ENCODE measurements around the gene FBXW7.

Gene FBXW7

DNA sequence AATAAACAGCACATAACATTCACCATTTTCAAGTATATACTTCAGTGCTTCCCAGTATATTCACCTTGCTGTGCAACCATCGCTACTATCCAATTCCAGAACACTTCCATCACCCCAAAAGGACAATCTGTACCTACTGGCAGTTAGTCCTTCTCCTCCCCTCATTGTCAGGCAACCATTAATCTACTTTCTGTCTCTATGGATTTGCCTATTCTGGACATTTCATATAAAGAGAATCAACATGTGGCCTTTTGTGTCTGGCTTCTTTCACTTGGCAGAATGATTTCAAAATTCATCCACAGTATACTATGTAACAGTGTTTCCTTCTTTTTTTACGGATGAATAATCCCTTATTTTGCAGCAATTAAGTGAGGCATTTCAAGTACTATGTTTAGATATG, 189.4 kb downstream of the FBXW7 start:
- DNase-seq: no peak
- peaks cover 12% of the 10 kb centered on the region for H3K36me3 ChIP-seq
- H3K9me3 ChIP-seq: no peaks in the 10 kb centered on the region
- H3K4me1 ChIP-seq: no peaks in the 10 kb centered on the region; the same call in 1 of the 2 replicates
- TF ChIP-seq, protein P1, sequence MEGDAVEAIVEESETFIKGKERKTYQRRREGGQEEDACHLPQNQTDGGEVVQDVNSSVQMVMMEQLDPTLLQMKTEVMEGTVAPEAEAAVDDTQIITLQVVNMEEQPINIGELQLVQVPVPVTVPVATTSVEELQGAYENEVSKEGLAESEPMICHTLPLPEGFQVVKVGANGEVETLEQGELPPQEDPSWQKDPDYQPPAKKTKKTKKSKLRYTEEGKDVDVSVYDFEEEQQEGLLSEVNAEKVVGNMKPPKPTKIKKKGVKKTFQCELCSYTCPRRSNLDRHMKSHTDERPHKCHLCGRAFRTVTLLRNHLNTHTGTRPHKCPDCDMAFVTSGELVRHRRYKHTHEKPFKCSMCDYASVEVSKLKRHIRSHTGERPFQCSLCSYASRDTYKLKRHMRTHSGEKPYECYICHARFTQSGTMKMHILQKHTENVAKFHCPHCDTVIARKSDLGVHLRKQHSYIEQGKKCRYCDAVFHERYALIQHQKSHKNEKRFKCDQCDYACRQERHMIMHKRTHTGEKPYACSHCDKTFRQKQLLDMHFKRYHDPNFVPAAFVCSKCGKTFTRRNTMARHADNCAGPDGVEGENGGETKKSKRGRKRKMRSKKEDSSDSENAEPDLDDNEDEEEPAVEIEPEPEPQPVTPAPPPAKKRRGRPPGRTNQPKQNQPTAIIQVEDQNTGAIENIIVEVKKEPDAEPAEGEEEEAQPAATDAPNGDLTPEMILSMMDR (IDR thresholded peaks at IDR 0.05; ENCODE audit: low read depth, low read length): no peak
- no peaks in the 10 kb centered on the region for H3K27me3 ChIP-seq
- H3K4me3 ChIP-seq (ENCODE audit: low read depth, low read length): no peak overlapping the region

DNA sequence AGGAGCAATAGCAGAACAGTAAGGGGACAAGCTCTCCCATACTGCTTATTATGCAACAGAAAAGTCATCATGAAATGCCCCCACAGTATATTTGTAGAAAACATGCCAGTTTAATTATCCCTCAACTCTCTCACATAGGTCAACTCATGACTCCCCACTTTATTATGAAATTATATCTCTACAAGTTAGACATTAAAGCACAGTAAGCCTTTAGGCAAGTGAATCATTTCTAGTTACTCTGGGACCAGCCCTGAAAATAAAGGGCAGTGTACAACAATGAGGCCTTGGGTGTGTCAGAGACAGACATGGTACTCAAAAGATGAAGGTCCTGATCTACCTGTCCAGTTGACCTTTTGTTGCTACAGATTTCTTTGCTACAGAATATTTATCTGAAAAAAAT, 191.9 kb downstream of the FBXW7 start:
- H3K9me3 ChIP-seq: no peaks in the 10 kb centered on the region

DNA sequence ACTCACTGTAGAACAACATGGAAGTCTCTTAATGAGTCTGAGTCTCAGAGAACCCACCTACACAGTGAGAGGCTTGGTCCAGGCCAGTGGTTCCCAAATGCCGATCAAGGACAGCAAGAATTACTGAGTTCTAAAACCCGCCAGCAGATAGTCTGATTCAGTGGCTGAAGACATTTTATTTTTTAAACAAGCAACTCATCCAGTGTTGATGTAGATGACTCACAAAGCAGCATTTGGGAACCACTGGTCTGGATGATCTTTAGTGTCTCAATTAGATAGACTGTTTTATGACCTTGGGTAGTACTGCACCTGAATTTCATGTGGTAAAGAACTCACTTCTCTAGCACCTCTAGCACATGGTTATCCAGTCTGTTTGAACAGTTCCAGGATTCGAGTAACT, 193.6 kb downstream of the FBXW7 start:
- H3K36me3 ChIP-seq: peaks cover 12% of the 10 kb centered on the region
- no peak for DNase-seq
- H3K27me3 ChIP-seq: no peaks in the 10 kb centered on the region
- no peaks in the 10 kb centered on the region for H3K9me3 ChIP-seq
- no peak overlapping the region for H3K4me3 ChIP-seq (ENCODE audit: low read depth, low read length)
- no peaks in the 10 kb centered on the region for H3K4me1 ChIP-seq
- TF ChIP-seq, protein P1 (IDR thresholded peaks at IDR 0.05; ENCODE audit: low read depth, low read length): no peak

More for the DNA sequence above, 191.9 kb downstream of the FBXW7 start:
- no peak for DNase-seq
- TF ChIP-seq, protein P1 (IDR thresholded peaks at IDR 0.05; ENCODE audit: low read depth, low read length): no peak
- Histone ChIP-seq H3K27me3 (no peaks in the 10 kb centered on the region), H3K36me3 (peaks cover 12% of the 10 kb centered on the region), H3K4me3 (ENCODE audit: low read depth, low read length) (no peak overlapping the region), H3K4me1 (no peaks in the 10 kb centered on the region)

DNA sequence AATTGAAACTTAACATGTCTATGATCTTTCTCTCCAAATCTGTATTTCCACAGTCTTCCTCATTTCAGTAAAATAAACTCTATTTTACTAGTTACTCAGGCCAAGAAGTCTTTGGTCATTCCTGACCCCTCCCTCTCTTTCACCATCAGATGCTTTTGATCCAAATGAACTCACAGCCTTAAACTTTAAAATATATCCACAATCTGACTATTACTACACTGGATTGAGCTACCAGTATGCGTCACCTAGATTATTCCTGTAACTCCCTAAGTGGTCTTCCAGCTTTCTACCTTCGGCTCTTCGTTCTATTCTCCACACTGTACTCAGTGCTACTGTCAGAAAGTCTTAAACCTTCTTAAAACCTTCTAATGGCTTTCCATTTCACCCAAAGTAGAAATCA, 195.1 kb downstream of the FBXW7 start:
- TF ChIP-seq, protein P1 (IDR thresholded peaks at IDR 0.05; ENCODE audit: low read depth, low read length): no peak
- DNase-seq: no peak
- Histone ChIP-seq H3K4me1 (no peaks in the 10 kb centered on the region), H3K27me3 (no peaks in the 10 kb centered on the region), H3K9me3 (no peaks in the 10 kb centered on the region), H3K4me3 (ENCODE audit: low read depth, low read length) (no peak overlapping the region), H3K36me3 (peaks cover 3% of the 10 kb centered on the region; the same call in 1 of the 2 replicates)

DNA sequence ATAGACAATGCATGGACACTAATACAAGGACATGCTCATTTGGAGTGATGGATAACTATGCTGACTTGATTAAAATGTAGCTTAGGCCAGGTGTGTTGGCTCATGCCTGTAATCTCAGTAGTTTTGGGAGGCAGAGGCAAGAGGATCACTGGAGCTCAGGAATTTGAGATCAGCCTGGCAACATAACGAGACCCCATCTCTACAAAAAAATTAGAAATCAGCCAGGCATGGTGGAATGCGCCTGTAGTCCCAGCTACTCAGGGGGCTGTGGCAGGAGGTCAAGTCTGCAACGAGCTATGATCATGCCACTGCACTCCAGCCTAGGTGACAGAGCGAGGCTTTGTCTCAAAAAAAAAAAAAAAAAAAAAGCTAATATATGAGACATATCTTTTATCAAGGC, 196.3 kb downstream of the FBXW7 start:
- no peak for DNase-seq
- Histone ChIP-seq H3K9me3 (no peaks in the 10 kb centered on the region), H3K4me3 (ENCODE audit: low read depth, low read length) (no peak overlapping the region), H3K36me3 (peaks cover 3% of the 10 kb centered on the region), H3K27me3 (no peaks in the 10 kb centered on the region), H3K4me1 (no peaks in the 10 kb centered on the region)
- TF ChIP-seq, protein P1 (IDR thresholded peaks at IDR 0.05; ENCODE audit: low read depth, low read length): no peak

DNA sequence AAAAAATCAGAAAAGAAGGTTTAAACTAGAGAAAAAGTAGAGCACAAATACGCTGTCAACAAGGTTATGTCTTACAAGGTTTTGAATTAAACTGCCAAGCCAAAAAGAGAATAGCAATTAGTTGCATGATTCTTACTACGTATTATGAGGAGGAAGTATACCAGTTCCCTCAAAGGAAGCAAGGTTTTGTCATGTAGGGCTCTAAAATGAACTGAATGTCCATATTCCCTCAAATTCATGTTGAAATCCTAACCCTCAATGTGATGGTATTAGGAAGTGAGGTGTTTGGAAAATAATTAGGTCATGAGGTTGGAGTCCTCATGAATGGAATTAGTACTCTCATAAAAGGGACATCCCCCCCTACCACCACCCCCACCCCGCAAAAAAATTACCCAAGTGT, 201.0 kb downstream of the FBXW7 start:
- Histone ChIP-seq H3K9me3 (no peaks in the 10 kb centered on the region), H3K27me3 (no peaks in the 10 kb centered on the region), H3K36me3 (peaks cover 10% of the 10 kb centered on the region; the same call in 1 of the 2 replicates), H3K4me3 (ENCODE audit: low read depth, low read length) (no peak overlapping the region), H3K4me1 (no peaks in the 10 kb centered on the region)
- DNase-seq: no peak
- TF ChIP-seq, protein P1 (IDR thresholded peaks at IDR 0.05; ENCODE audit: low read depth, low read length): no peak

All from BE2C (cell line).